Measurements from ENCODE around the gene LSP1.

LSP1 gene

GRCh38 chr11:1893581-1894359 is 40.9 kb downstream of the LSP1 start:
- no peak for DNase-seq

GRCh38 chr11:1894759-1895158 is 41.9 kb downstream of the LSP1 start:
- no peak for DNase-seq

DNA sequence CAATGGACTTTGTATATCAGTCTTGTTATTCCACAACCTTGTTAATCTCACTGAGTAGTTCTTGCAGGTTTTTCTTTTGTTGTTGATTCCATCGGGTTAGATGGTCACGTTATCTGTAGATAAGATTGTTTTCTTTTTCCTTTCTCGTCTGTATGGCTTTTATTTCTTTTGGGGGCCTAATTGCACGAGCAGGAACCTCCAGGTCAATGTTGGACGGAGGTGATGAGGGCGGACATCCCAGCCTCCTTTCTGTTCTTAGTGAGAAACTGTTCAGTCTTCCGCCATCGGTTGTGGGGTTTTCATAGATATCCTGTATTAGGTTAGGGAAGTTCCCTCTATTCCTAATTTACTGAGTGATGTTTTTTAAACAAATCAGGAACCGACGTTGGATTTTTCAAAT is 43.6 kb downstream of the LSP1 start:
- no peak for DNase-seq

DNA sequence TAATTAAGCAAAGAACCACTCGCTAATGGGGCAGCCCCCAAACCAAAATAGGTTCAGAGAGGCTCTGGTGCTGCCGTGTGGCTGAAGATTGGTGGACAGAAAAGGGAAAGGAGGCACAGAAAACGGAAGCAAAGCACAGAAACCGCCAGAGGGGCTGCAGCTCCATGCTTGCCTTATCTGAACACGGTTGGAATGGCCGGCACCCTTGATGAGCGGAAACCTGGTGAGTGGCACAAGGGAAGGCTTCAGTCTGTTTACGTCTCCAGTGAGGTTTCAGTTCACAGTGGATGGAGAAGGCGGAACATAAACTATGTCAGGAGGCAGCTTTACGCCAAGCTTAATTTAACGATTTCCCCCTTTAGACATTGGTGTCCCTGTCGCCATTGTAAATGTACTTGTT is 44.0 kb downstream of the LSP1 start:
- no peak for DNase-seq

- DNase-seq, result no peak
Measured at GRCh38 chr11:1899090-1899489, 46.2 kb downstream of the LSP1 start.

DNA sequence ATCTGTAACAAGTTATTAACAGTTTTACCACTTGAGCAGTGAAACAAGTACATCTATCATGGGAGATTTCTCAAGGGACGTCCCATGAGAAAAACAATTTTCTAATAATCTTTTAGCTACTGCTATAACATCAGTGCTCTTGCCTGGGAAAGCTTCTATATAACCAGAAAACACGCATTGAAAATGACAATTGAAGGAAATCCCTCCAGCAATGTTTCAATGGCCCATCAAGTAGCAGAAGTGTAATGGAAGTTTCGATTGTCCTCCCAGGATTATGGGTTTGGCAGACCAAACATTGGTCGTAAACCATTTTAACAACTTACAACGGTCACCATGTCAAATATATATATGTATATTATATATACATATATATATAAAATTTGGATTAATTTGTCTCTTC is 46.8 kb downstream of the LSP1 start:
- no peak for DNase-seq

DNA sequence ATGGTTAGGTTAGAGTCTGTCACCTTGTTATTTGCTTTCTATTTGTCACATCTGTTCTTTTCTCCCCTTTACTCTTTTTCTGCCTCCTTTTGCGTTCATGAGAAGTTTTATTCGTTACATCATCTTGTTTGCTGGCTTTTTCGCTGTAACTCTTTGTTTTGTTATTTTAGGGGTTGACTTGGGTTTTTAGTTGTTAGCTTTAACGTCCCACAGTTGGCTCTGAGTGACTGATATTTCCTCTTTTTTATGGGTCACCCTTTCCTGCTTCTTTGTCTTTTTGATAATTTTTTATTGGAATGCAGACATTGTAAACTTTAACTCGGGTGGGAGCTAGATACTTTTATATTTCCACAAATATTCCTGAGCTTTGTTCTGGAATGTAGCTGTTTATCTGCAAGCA is 53.3 kb downstream of the LSP1 start:
- no peak for DNase-seq

DNA sequence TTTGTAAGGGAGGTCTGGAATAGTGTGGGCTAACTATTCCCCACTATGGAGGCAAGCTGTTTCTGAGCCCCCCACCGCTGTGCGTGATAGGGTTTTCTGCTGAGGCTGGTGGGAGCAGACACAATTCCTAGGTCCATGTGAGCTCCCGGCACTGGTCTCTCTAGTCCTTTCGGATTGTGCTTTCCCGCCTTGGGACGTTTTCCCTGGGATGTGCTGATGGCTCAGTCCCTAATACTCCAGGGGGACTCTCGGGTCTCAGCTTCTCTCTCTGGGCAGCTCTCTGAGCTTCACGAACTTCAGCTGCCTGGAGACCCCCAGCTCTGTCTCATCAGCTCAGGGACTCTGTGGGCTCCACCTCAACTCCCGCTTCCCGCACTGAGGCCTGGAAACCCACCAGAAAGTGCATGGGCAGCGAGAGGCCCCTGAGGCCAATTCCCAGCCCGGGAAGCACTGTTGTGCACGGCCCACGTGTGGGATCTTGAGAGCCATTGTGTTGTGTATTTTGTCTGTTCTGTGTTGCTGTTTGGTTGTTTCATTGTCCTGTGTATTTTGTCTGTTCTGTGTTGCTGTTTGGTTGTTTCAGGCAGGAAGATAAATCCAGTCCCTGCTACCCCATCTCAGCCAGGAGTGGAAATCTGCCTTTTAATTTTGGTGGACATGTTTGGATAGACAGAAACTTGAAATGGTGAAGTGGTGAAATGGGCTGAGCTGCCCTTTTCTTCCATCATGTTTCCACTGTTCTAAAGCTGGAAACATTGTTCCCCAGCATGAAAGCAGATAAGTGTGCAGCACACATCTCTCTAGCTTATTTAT is 53.9 kb downstream of the LSP1 start:
- no peak for DNase-seq

- no peak for DNase-seq
Measured at GRCh38 chr11:1908618-1909017, 55.7 kb downstream of the LSP1 start.

DNA sequence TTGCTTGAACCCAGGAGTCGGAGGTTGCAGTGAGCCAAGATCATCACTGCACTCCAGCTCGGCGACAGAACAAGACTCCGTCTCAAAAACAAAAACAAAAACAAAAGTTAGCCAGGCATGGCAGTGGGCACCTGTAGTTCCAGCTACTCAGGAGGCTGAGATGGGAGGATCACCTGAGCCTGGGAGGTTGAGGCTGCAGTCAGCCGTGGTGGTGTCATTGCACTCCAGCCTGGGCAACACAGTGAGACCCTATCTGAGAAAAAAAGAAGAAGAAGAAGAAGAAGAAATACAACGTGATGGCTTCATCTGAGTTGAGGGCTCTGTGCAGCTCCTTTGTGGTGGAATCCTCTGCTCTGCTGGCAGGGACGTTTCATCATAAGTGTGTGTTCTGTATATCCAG is 56.6 kb downstream of the LSP1 start:
- DNase-seq, result no peak

- no peak for DNase-seq
Measured at GRCh38 chr11:1912289-1912878, 59.5 kb downstream of the LSP1 start.

DNA sequence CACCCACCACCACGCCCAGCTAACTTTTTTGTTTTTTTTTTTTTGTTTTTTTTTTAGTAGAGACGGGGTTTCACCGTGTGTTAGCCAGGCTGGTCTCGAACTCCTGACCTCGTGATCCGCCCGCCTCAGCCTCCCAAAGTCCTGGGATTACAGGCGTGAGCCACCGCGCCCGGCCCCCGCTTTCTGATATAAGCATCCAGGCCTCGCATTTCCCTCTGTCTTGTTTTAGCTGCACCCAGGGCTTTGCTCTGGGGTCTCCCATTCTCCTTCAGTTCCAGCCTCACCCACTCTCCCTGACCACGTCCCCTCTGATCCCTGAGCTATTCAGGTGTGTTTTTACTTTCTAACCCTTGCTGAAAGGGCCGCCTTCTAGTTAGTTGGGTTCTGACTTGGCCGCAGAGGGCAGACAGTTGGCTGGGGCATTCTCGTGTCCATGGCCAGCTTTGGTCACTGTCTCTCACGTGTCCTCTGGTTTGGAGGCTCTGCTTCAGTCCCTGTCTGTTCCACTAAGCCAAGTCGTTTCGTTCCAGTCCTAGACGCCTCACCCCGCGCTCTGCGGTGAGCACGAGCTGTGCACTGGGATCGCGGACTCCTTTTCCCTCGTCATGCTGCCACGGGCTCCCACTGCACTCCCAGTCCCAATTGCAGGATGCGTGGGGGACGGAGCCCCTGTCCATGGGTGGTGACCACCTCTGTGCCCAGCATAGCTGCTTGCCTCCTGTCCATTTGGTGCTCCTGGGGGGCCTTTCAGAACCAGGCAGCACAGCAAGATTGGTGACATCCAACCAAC is 60.6 kb downstream of the LSP1 start:
- no peak for DNase-seq

DNA sequence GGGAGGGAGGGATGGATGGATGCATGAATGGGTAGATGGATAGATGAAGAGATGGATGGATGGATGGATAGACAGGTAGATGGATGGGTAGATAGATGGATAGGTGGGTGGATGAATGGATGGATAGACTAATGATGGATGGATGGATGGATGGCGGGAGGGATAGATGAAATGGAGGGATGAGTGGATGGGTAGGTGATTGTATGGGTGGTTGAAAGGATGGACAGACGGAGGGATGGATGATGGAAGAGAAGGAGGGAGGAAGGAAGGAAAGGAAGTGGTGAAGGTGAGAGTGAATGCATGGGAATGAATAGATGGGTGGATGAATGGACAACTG is 62.9 kb downstream of the LSP1 start:
- no peak for DNase-seq

DNA sequence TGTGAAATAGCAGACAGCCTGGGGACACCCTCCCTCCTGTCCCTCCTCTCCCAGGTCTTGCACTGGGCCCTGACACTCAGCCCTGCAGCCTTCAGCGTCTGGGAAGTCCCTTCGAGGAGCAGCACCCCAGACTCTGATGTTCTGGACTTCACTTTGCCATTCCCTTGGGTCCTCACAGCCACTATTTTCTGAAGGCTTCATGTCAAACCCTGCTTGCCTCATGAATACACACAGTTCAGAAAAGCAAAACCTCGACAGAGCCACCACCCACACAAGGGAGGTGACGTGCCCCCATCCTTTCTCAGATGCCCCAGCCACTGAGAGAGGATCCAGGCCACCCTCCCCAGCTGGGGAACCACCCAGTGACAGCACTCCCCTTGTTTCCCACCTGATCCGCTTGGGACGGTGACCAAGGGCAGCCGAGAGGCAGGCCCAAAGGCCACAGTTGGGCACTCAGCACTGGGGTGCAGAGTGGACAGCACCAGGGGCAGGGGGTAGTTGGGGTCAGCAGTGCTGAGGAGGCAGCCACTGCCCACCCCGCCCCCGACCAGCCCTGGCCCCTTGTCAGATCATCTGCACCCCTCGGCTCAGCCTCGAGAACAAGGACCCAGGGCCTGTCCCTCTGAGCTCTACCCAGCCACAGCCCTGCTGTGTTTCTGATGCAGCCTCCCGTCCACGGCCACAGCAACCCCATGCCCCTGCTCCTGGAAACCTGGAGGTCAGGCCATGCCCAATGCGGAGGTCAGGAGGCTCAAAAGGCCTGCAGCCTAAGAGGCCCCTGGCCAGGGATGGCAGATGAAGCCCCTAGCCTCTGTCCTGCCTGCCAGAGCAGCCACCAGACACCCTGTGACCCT is 63.5 kb downstream of the LSP1 start:
- no peak for DNase-seq

GRCh38 chr11:1916986-1917522 is 64.2 kb downstream of the LSP1 start:
- DNase-seq, result no peak

DNA sequence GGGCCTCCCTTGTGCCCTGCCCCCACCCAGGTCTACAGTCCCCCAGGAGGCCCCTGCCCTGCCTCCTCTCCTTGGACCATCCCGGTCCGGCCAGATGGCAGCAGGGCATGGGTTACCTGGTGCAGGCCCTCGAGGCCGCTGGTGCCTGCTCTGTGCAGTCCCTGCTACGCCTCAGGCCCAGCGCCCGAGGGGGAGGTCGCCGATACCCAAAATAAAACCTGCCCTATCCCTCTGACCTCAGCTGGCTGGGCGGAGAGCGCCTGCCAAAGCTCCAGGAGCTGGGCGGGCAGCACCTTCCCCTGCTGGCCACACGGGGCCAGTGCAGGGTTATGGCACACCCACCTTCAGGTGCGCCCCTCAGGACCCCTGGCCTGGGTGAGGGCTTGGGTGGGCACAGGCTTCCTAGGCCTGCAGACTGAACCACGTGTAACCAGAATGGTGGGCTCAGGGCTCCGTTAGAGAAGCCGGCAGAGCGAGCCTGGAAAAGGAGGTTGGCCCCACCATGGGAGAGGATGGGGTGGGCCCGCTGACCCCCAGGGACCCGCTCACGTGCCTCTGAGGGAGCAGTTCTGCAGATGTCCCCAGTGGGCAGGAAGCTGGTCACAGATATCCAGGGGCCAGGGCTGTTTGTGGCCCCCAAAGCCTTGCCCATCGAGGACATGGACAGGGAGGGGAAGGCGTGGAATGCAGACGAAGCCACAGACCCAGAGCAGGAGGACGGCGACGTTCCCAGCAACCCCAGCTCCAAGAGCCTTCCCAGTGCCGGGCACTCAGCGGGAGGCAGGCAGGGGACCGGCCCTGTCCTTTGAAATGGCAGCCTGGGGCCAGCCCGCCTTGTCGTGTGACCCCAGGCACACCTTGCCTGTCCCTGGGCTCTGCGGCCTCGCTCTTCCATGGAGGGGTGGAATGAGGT is 64.9 kb downstream of the LSP1 start:
- no peak for DNase-seq

GRCh38 chr11:1918436-1919315 is 65.8 kb downstream of the LSP1 start:
- DNase-seq, result no peak

GRCh38 chr11:1919391-1920127 is 66.7 kb downstream of the LSP1 start, which contains the start of gene TNNT3:
Gene TNNT3, plus strand, starts transcription at chr11:1919703. Its CDS starts 3,172 bp downstream, at chr11:1922875.
- DNase-seq, result no peak

Data from stimulated activated CD8-positive, alpha-beta memory T cell treated with anti-CD3 and anti-CD28 coated beads, Interleukin-4, amount 100 ng/mL, for 48 hours (primary cell).